ENCODE data around the gene PDAP1.

- TF ChIP-seq, protein P1, sequence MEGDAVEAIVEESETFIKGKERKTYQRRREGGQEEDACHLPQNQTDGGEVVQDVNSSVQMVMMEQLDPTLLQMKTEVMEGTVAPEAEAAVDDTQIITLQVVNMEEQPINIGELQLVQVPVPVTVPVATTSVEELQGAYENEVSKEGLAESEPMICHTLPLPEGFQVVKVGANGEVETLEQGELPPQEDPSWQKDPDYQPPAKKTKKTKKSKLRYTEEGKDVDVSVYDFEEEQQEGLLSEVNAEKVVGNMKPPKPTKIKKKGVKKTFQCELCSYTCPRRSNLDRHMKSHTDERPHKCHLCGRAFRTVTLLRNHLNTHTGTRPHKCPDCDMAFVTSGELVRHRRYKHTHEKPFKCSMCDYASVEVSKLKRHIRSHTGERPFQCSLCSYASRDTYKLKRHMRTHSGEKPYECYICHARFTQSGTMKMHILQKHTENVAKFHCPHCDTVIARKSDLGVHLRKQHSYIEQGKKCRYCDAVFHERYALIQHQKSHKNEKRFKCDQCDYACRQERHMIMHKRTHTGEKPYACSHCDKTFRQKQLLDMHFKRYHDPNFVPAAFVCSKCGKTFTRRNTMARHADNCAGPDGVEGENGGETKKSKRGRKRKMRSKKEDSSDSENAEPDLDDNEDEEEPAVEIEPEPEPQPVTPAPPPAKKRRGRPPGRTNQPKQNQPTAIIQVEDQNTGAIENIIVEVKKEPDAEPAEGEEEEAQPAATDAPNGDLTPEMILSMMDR (IDR thresholded peaks at IDR 0.05), result no peak
- TF ChIP-seq POLR2A (IDR thresholded peaks at IDR 0.05), result no peak
- no peak for TF ChIP-seq POLR2AphosphoS5 (IDR thresholded peaks at IDR 0.05)
Measured at GRCh38 chr7:99383791-99384370, 24.5 kb downstream of the PDAP1 start.

All from breast epithelium (tissue), 3 donors.